HCT116 (cell line): Measurements from ENCODE around the gene ANP32D. TPM values are rescaled to one million over a fixed set of nuclear protein-coding genes. Genes with fewer than 3 reads are reported as not detected.

Experiments
- ATAC-seq: fragments of 200-7000 bp; cut with Tn5 transposase; 2 replicates; pipeline ENCODE4 v1.9.1; 2020; ENCODE audit warnings: mild to moderate bottlenecking, moderate library complexity
- BruUV-seq: library from RNA; stranded (reverse); fragments of 400-500 nt; replicated peaks from 2 replicates; lab custom pipeline; 2021; lab: Mats Ljungman, UMichigan
- CTCF ChIA-PET: fragments of 300-600 bp; sonication (Branson Sonifier 250); formaldehyde crosslinking; loops from one replicate; lab custom pipeline; 2021; ENCODE audit warnings: antibody characterized with exemption; lab: Charles Lee
- POLR2A ChIA-PET: fragments of 300-600, 350-600 bp; sonication (Branson Sonifier 250); formaldehyde crosslinking; loops from one replicate; lab custom pipeline; 2021; ENCODE audit warnings: antibody characterized with exemption; lab: Charles Lee
- RAD21 ChIA-PET, 2 experiments: fragments of 300-600 bp; sonication (Branson Sonifier 250); formaldehyde crosslinking; loops; one replicate each; lab custom pipeline; 2023; ENCODE audit warnings: low total read pairs in 2 of 2; ENCODE audit not compliant: uncharacterized antibody in 2 of 2, unreplicated experiment in 2 of 2, low non-redundant PET in 1 of 2; lab: Charles Lee
- DNase-seq: peaks from one replicate; pipeline ENCODE4 v3.0.0-alpha.2; 2010; ENCODE audit warnings: low read depth, low spot score
- H2AFZ ChIP-seq: fragments of 200-600 bp; shearing (Covaris generic), sonication (generic); 2 replicates; pipeline ENCODE4 v1.6.1; 2017; ENCODE audit warnings: low read depth, mixed run types, mixed read lengths, antibody characterized with exemption, low read length; ENCODE audit not compliant: poor library complexity, severe bottlenecking
- H3K27ac ChIP-seq: 2 replicates; pipeline ENCODE4 v1.5.1; 2012; ENCODE audit warnings: low read depth, low read length
- H3K27me3 ChIP-seq: fragments of 200-600 bp; sonication (generic); 2 replicates; pipeline ENCODE4 v1.6.1; 2016; ENCODE audit warnings: mixed run types, low read length, mixed read lengths; ENCODE audit not compliant: insufficient read depth
- H3K36me3 ChIP-seq, 2 experiments: fragments of 200-500 bp in 1 of 2; fragments of 200-600 bp in 1 of 2; sonication (Bioruptor generic) in 1 of 2; sonication (generic) in 1 of 2; 2 replicates each; pipeline versions ENCODE4 v1.5.1 to v1.6.1; 2014 to 2016; ENCODE audit warnings: low read length in 2 of 2, inconsistent platforms in 1 of 2, mixed read lengths in 1 of 2, mixed run types in 1 of 2; ENCODE audit not compliant: insufficient read depth in 2 of 2, control insufficient read depth in 1 of 2
- H3K4me1 ChIP-seq, 2 experiments: fragments of 200-600 bp in 1 of 2; sonication (generic) in 1 of 2; 2 replicates each; pipeline versions ENCODE4 v1.5.1 to v1.6.1; 2012 to 2017; ENCODE audit warnings: low read length in 2 of 2, inconsistent platforms in 1 of 2, mild to moderate bottlenecking in 1 of 2, mixed read lengths in 1 of 2, mixed run types in 1 of 2, moderate library complexity in 1 of 2; ENCODE audit not compliant: insufficient read depth in 2 of 2, control insufficient read depth in 1 of 2
- H3K4me2 ChIP-seq: fragments of 200-600 bp; sonication (generic); 2 replicates; pipeline ENCODE4 v1.6.1; 2017; ENCODE audit warnings: mixed run types, low read length, mixed read lengths
- H3K4me3 ChIP-seq, 2 experiments: fragments of 200-600 bp in 1 of 2; sonication (generic) in 1 of 2; replicated peaks in 1 of 2; 2 replicates each; pipeline ENCODE4 v1.5.1; 2011 to 2016; ENCODE audit warnings: low read length in 2 of 2, control low read depth in 1 of 2, low read depth in 1 of 2, mild to moderate bottlenecking in 1 of 2, mixed read lengths in 1 of 2, mixed run types in 1 of 2
- H3K79me2 ChIP-seq: fragments of 200-600 bp; sonication (generic); 2 replicates; pipeline ENCODE4 v1.6.1; 2017; ENCODE audit warnings: mild to moderate bottlenecking, mixed run types, low read length, moderate library complexity, mixed read lengths; ENCODE audit not compliant: insufficient read depth
- H3K9ac ChIP-seq: fragments of 200-600 bp; sonication (generic); 2 replicates; pipeline ENCODE4 v1.6.1; 2016; ENCODE audit warnings: low read length, mixed read lengths
- H3K9me2 ChIP-seq: fragments of 200-600 bp; sonication (generic), shearing (Covaris generic); 2 replicates; pipeline ENCODE4 v1.6.1; 2017; ENCODE audit warnings: mixed run types, mild to moderate bottlenecking, moderate library complexity; ENCODE audit not compliant: insufficient read depth
- H3K9me3 ChIP-seq, 2 experiments: fragments of 200-500 bp in 1 of 2; fragments of 200-600 bp in 1 of 2; sonication (Bioruptor generic) in 1 of 2; sonication (generic) in 1 of 2; 2 replicates each; pipeline ENCODE4 v1.6.1; 2014 to 2017; ENCODE audit warnings: low read length in 2 of 2, mixed read lengths in 2 of 2, inconsistent platforms in 1 of 2, low read depth in 1 of 2, mild to moderate bottlenecking in 1 of 2, mixed run types in 1 of 2, moderate library complexity in 1 of 2; ENCODE audit not compliant: control insufficient read depth in 1 of 2, insufficient read depth in 1 of 2
- H4K20me1 ChIP-seq: fragments of 200-600 bp; sonication (generic), shearing (Covaris generic); 2 replicates; pipeline ENCODE4 v1.6.1; 2017; ENCODE audit warnings: mixed run types, mild to moderate bottlenecking, moderate library complexity; ENCODE audit not compliant: insufficient read depth
- CEBPB ChIP-seq: IDR thresholded peaks from 2 replicates; pipeline ENCODE4 v1.6.1; 2012; ENCODE audit warnings: low read depth
- CTCF ChIP-seq, 3 experiments: fragments of 200-600 bp in 1 of 3; sonication (generic) in 1 of 3; IDR thresholded peaks in 2 of 3; conservative IDR thresholded peaks in 1 of 3; 2 replicates each; pipeline ENCODE4 v1.5.1; 2012 to 2017; ENCODE audit warnings: low read depth in 2 of 3, low read length in 2 of 3, antibody characterized with exemption in 1 of 3, borderline replicate concordance in 1 of 3, control low read depth in 1 of 3, mild to moderate bottlenecking in 1 of 3, mixed read lengths in 1 of 3, mixed run types in 1 of 3, moderate library complexity in 1 of 3; ENCODE audit not compliant: insufficient read depth in 1 of 3
- FOSL1 ChIP-seq: IDR thresholded peaks from 2 replicates; pipeline ENCODE4 v1.6.1; 2012; ENCODE audit warnings: low read depth
- JUND ChIP-seq: IDR thresholded peaks from 2 replicates; pipeline ENCODE4 v1.6.1; 2012
- SIN3A ChIP-seq: IDR thresholded peaks from 2 replicates; pipeline ENCODE4 v1.6.1; 2012; ENCODE audit warnings: low read depth
- TCF7L2 ChIP-seq: IDR thresholded peaks from 2 replicates; pipeline ENCODE4 v1.7.0; 2011; ENCODE audit warnings: borderline replicate concordance, inconsistent platforms; ENCODE audit not compliant: insufficient read depth, insufficient read length; ENCODE audit errors: extremely low read depth
- ZBTB33 ChIP-seq: IDR thresholded peaks from 2 replicates; pipeline ENCODE4 v1.6.1; 2011; ENCODE audit warnings: mild to moderate bottlenecking, low read length, moderate library complexity; ENCODE audit not compliant: insufficient replicate concordance; ENCODE audit errors: extremely low read depth
- ZFX ChIP-seq: fragments of 450-650 bp; IDR thresholded peaks from 2 replicates; pipeline ENCODE4 v1.6.1; 2017
- ZNF274 ChIP-seq: fragments of 200-500 bp; sonication (Bioruptor generic); IDR thresholded peaks from 2 replicates; pipeline ENCODE4 v1.6.1; 2014; ENCODE audit warnings: mild to moderate bottlenecking, low read depth, low read length, inconsistent platforms
- intact Hi-C: fragments of 100-400 bp; cut with micrococcal nuclease; formaldehyde crosslinking; loops from 2 replicates; pipeline ENCODE4 v1.10.0; 2022
- total RNA-seq: library from RNA; stranded (reverse); gene quantifications from one replicate; pipeline ENCODE4 v1.2.1, GENCODE V29; 2021; ENCODE audit not compliant: unreplicated experiment

Gene ANP32D
- total RNA-seq, 1 experiment from 2014 or later, result not detected

DNA sequence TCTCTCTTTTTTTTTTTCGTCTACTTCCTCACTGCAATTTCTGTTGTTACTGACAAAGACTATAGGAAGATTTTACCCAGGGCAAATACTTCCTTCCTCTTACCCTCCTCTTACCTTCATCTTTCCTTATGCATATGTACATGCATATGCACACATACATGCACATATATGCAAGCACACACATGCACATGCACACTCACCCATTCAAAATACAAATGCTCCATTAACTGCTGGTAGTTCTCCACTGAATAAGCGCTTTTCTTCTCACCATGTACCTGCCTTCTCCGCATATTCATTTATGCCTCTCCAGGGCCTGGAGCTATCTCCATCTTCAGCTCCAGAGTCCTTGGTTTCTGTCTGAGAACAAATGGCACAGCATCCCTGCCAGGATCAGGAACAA lies 10.6 kb downstream of the ANP32D start (continued):
- no peak for TF ChIP-seq CEBPB

DNA sequence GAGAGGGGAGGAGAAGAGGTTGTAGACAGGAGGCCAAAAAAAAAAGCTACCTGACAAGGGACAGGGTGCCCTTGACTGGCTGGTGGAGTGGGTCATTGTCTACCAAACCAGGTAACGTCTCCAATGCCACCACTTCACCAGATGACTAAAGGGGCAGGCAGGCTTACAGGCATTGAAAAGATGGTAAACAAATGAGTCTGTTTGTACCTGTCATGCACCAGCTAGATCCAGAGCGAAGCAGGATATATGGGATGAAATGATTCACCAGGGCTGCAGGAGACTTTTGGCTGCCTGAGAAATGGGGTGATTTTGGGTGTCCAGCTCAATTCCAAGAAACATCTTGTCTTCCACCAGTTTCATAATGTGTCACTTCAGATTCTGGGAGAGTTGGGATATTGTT lies 13.9 kb downstream of the ANP32D start:
- Histone ChIP-seq H3K4me2 (no peak overlapping the region), H3K4me3 (no peak overlapping the region), H3K9me3 (no peaks in the 10 kb centered on the region), H2AFZ (no peak overlapping the region), H3K9ac (no peak overlapping the region), H3K36me3 (no peaks in the 10 kb centered on the region), H4K20me1 (no peaks in the 10 kb centered on the region), H3K9me2 (no peaks in the 10 kb centered on the region), H3K4me1 (no peaks in the 10 kb centered on the region), H3K27me3 (no peaks in the 10 kb centered on the region; the same call in 1 of the 2 replicates), H3K27ac (no peak overlapping the region), H3K79me2 (no peaks in the 10 kb centered on the region)
- intact Hi-C loops, result no loop called here
- ChIA-PET POLR2A (no interaction called here), CTCF (no interaction called here), RAD21 (no interaction called here)
- BruUV-seq, result no TSS peak
- no peak for TF ChIP-seq FOSL1
- no peak for TF ChIP-seq ZBTB33
- no peak for TF ChIP-seq SIN3A
- TF ChIP-seq ZNF274, result no peak
- TF ChIP-seq TCF7L2, result no peak
- TF ChIP-seq JUND, result no peak
- no peak for TF ChIP-seq ZFX
- TF ChIP-seq CTCF (IDR thresholded peaks at IDR 0.05 in 2 of 3, conservative IDR thresholded peaks at IDR 0.05 in 1 of 3; ENCODE audit: borderline replicate concordance in 1 of 3, insufficient read depth in 1 of 3, low read depth in 2 of 3, low read length in 2 of 3), result no peak
- DNase-seq (no peak), ATAC-seq (no peak)
